ENCODE data around the gene SREBF1. TPM values are rescaled to one million over a fixed set of nuclear protein-coding genes. Genes with fewer than 3 reads are reported as not detected.
A peak's percentile ranks its signal among the peaks of the same experiment; 100 is the strongest.

Gene SREBF1
- total and polyA plus RNA-seq, 2 of the 8 experiments (the other 6 are each of a cell fraction or from before 2014, with no cell fraction given): 28.6 to 70.8 TPM

DNA sequence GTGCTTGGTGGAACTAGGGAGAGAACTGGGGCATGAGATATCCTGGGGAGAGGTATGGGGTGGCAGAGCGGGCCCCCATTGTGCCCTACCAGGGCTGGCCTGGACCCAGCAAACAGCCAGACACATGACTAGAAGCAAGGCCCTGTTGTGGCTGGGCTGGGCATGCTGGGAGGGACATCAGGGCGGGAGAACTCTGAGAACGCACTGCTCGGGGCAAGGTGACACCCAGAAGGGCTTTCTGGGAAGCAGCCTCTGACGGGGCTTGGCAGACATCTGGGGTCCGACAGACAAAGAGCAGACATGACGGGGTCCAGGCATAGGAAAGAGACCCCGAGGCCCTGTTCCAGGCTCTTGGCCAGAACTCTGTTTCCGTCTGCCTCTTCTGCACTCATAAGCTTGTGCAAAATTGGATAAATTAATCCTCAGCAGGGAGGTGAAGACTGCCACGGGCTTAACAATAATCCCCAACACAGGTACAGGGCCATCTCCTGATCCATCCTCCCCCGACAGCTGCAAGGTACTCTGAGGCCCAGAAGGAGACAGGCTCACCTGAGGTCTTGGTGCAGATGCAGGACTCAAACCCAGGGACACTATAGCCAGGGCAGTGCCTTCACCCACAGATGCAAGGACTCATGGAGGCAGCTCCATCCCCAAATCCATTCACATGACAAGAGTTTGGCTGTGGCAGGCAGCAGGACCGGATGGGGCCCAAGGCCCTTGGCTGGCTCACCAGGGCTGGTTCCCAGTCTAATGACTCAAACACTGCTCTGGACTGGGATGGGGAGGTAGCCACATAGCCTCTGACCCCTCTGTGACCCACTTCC, 5.4 kb downstream of the SREBF1 start:
- Histone ChIP-seq H3K18ac (ENCODE audit: extremely low read depth, low read length) (no peak overlapping the region), H3K23me2 (ENCODE audit: low read depth, low read length) (peaks cover 5% of the 10 kb centered on the region; the same call in 1 of the 2 replicates), H3K4ac (replicated peaks; ENCODE audit: insufficient read length, low read depth, low read length) (no peak overlapping the region), H3K36me3 (ENCODE audit: control insufficient read depth in 2 of 4, insufficient read depth in 4 of 4, low read length in 3 of 4) (peaks cover 0 to 13% (median 2%) of the 10 kb centered on the region in 4 experiments; a peak in 5 of 8 replicates), H2BK15ac (ENCODE audit: low read length) (no peak overlapping the region), H3K4me3 (ENCODE audit: extremely low read depth in 1 of 4, insufficient read depth in 2 of 4, low read depth in 3 of 4, low read length in 4 of 4) (no peak overlapping the region), H3K4me1 (replicated peaks in 1 of 4; ENCODE audit: control insufficient read depth in 3 of 4, insufficient read depth in 4 of 4, low read length in 3 of 4) (peaks cover 0 to 14% (median 9%) of the 10 kb centered on the region in 4 experiments; a peak in 6 of 7 replicates), H3K79me1 (ENCODE audit: low read depth, low read length) (peaks cover 38% of the 10 kb centered on the region), H3K79me2 (ENCODE audit: control insufficient read depth in 1 of 2, insufficient read depth in 2 of 2, low read length in 2 of 2) (peaks cover 42 to 88% of the 10 kb centered on the region in 2 experiments), H3K14ac (ENCODE audit: insufficient read length) (no peak overlapping the region), H2BK120ac (replicated peaks; ENCODE audit: low read depth, low read length) (no peak overlapping the region), H2AK5ac (ENCODE audit: low read depth, low read length) (no peak overlapping the region), H4K8ac (ENCODE audit: extremely low read depth, insufficient read depth, low read length) (peak overlapping the region; percentile 31), H4K91ac (replicated peaks; ENCODE audit: insufficient read length, low read length) (no peak overlapping the region), H4K5ac (ENCODE audit: insufficient read length, low read depth, low read length) (no peak overlapping the region), H3K9ac (replicated peaks in 1 of 4; ENCODE audit: extremely low read depth in 1 of 4, low read depth in 3 of 4, low read length in 3 of 4) (no peak overlapping the region), H3K56ac (replicated peaks; ENCODE audit: insufficient read length, low read depth, low read length) (no peak overlapping the region), H3K27me3 (replicated peaks in 1 of 4; ENCODE audit: control insufficient read depth in 3 of 4, extremely low read depth in 1 of 4, insufficient read depth in 3 of 4, low read length in 3 of 4) (no peaks in the 10 kb centered on the region), H3K4me2 (ENCODE audit: insufficient read depth in 1 of 2, low read depth in 2 of 2, low read length in 2 of 2) (no peak overlapping the region), H2AFZ (ENCODE audit: low read length) (no peak overlapping the region), H4K20me1 (replicated peaks in 1 of 2; ENCODE audit: control insufficient read depth in 1 of 2, insufficient read depth in 2 of 2, low read length in 2 of 2) (peaks cover 43 to 55% of the 10 kb centered on the region in 2 experiments), H3K27ac (ENCODE audit: low read depth, low read length) (no peak overlapping the region), H2BK20ac (ENCODE audit: low read length) (no peak overlapping the region), H2BK12ac (ENCODE audit: low read depth, low read length) (no peak overlapping the region), H2BK5ac (ENCODE audit: low read depth, low read length) (no peak overlapping the region), H3K23ac (ENCODE audit: insufficient read length) (no peak overlapping the region), H3K9me3 (ENCODE audit: insufficient read depth in 2 of 2, low read depth in 1 of 2, low read length in 1 of 2) (no peaks in the 10 kb centered on the region)
- ChIA-PET POLR2A (ENCODE audit: partially characterized antibody) (interaction anchor here (1.0 to 18.4 kb wide), 6 partner anchors 10 to 90 kb away, joined by 3 to 532 read pairs (median 10); no protein-coding TSS in a partner anchor), CTCF (ENCODE audit: partially characterized antibody) (interaction anchor here (0.6 to 3.4 kb wide), 10 partner anchors 10 to 51 kb away, joined by 3 to 14 read pairs (median 4); no protein-coding TSS in a partner anchor)
- DNase-seq (ENCODE audit: low read depth in 1 of 2, low spot score in 2 of 2) (no peak), FAIRE-seq (no peak)
- WGBS, 2 experiments (ENCODE audit: extremely low coverage in 1 of 2, insufficient coverage in 1 of 2, insufficient read length in 1 of 2, insufficient replicate concordance in 2 of 2, low coverage in 1 of 2, low lambda C conversion rate in 2 of 2, missing lambda C conversion rate in 1 of 2): 86% methylated on average over 12 of the region's 12 CpGs; no CpG with 5 or more reads in 1 of the 2 experiments
- TF ChIP-seq KDM5A (IDR thresholded peaks at IDR 0.05; ENCODE audit: low read length) (no peak), RAD21 (IDR thresholded peaks at IDR 0.05 in 1 of 2, conservative IDR thresholded peaks at IDR 0.05 in 1 of 2; ENCODE audit: low read depth in 2 of 2, low read length in 2 of 2) (no peak), ASH2L (IDR thresholded peaks at IDR 0.05; ENCODE audit: low read length) (no peak), SP2 (IDR thresholded peaks at IDR 0.05; ENCODE audit: low read length) (no peak), CBX8 (IDR thresholded peaks at IDR 0.05; ENCODE audit: borderline replicate concordance, low read depth, low read length) (no peak), SP4 (IDR thresholded peaks at IDR 0.05; ENCODE audit: low read length) (no peak), CTBP2 (IDR thresholded peaks at IDR 0.05; ENCODE audit: borderline replicate concordance, insufficient read depth, insufficient read length, low read length) (no peak), EZH2 (IDR thresholded peaks at IDR 0.05; ENCODE audit: low read depth, low read length, severe bottlenecking) (no peak)
